NCI-H82 treated with DMSO at 0.1 percent for 48 hours (cell line): ENCODE measurements around the gene PLAC1.
A peak's percentile ranks its signal among the peaks of the same experiment; 100 is the strongest.

Experiments used
- DNase-seq: peaks from one replicate; lab custom pipeline; 2025; ENCODE audit not compliant: unreplicated experiment; lab: John Stamatoyannopoulos, UW

PLAC1 gene

GRCh38 chrX:134591502-134591901 is 66.8 kb downstream of the PLAC1 start:
- DNase-seq = no peak

GRCh38 chrX:134588806-134589205 is 69.5 kb downstream of the PLAC1 start:
- DNase-seq = no peak

GRCh38 chrX:134580907-134581306 is 77.4 kb downstream of the PLAC1 start:
- DNase-seq = no peak

- no peak for DNase-seq
Observed at GRCh38 chrX:134573683-134574035, 84.6 kb downstream of the PLAC1 start.

- DNase-seq = no peak
Observed at GRCh38 chrX:134572816-134573682, 85.2 kb downstream of the PLAC1 start.

GRCh38 chrX:134571796-134572195 is 86.5 kb downstream of the PLAC1 start:
- no peak for DNase-seq

GRCh38 chrX:134570899-134571298 is 87.4 kb downstream of the PLAC1 start:
- peak; percentile 19 for DNase-seq

GRCh38 chrX:134570509-134570846 is 87.8 kb downstream of the PLAC1 start:
- DNase-seq = no peak

- DNase-seq = peak; percentile 26
Observed at GRCh38 chrX:134569306-134569705, 89.0 kb downstream of the PLAC1 start.

- no peak for DNase-seq
Observed at GRCh38 chrX:134568285-134569016, 89.8 kb downstream of the PLAC1 start.

- no peak for DNase-seq
Observed at GRCh38 chrX:134566506-134566905, 91.8 kb downstream of the PLAC1 start.

- DNase-seq = no peak
Observed at GRCh38 chrX:134562002-134562401, 96.3 kb downstream of the PLAC1 start.

- no peak for DNase-seq
Observed at GRCh38 chrX:134558133-134558532, 100.1 kb downstream of the PLAC1 start.

GRCh38 chrX:134554291-134554690 is 104.0 kb downstream of the PLAC1 start:
- DNase-seq = no peak

- no peak for DNase-seq
Observed at GRCh38 chrX:134552351-134552750, 105.9 kb downstream of the PLAC1 start.

- DNase-seq = no peak
Observed at GRCh38 chrX:134551376-134552048, 106.8 kb downstream of the PLAC1 start.

- DNase-seq = peak; percentile 9
Observed at GRCh38 chrX:134548257-134549201, 109.7 kb downstream of the PLAC1 start.

GRCh38 chrX:134547047-134547679 is 111.1 kb downstream of the PLAC1 start:
- DNase-seq = no peak

GRCh38 chrX:134546187-134546586 is 112.1 kb downstream of the PLAC1 start:
- no peak for DNase-seq

GRCh38 chrX:134545510-134545909 is 112.8 kb downstream of the PLAC1 start:
- no peak for DNase-seq
